Right lung (tissue), 5 donors: ENCODE measurements around the gene RELN. TPM values are rescaled to one million over a fixed set of nuclear protein-coding genes. Genes with fewer than 3 reads are reported as not detected.
"Not testable (repeated sequence)": the region's sequence is repeated elsewhere in the genome, so short reads cannot be mapped to it uniquely, and the experiment has no call there.

Experiments
- DNase-seq, 2 donors: peaks; one replicate each; pipeline ENCODE4 v3.0.0-alpha.2; 2013
- polyA plus RNA-seq, 5 donors: library from polyadenylated mRNA; unstranded; fragments of 120-200 nt; gene quantifications; one replicate each; pipeline versions ENCODE4 v1.2.1 to v1.2.3, GENCODE V29; 2013; ENCODE audit warnings: inconsistent platforms in 1 of 5, low replicate concordance in 1 of 5; ENCODE audit not compliant: insufficient read length in 5 of 5, insufficient read depth in 1 of 5

RELN gene
- polyA plus RNA-seq, 5 donors: 8.7 to 24.7 (median 17.2) TPM

DNA sequence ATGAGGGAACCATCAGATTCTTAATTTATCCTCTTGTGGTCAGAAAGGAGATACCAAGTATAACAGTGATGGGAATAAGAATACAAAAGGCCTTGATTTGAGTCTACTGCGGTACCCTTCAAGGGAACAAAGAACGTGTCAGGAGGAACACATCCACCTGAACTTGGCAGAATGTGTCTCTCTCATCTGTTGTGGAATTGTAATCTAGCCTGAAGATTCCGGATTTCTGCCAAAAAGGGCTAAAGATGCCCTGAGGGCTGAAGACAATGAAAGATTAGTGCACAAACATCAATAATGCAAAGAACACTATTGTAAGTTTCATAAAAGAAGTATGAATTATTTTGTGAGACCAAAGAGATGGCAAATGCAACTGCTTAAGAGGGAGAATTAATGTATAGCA lies 134.8 kb downstream of the RELN start:
- DNase-seq: no peak

GRCh38 chr7:103851357-103851756 lies 138.1 kb downstream of the RELN start:
- DNase-seq: peak in 1 of 2 donors; percentile 6

- DNase-seq: no peak
Observed at GRCh38 chr7:103843689-103844480, 145.6 kb downstream of the RELN start.

DNA sequence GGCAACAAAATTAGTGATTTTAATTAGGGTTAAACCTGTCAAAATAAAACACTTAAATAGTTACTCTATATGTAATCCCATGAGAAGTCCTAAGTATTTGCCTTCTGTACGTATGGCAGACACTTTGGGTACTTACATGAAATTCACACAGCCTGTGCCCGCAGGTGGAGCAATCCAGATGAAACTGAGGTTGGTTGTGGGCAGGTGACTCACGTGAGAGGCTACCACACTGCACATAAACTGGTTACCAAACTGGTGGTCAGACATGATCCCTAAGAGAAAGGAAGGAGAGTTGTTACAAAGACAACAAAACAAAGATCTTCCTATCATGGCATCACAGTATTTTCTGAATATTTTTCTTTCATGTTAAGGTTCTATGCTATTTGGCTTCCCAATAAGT lies 156.1 kb downstream of the RELN start:
- DNase-seq: no peak

DNA sequence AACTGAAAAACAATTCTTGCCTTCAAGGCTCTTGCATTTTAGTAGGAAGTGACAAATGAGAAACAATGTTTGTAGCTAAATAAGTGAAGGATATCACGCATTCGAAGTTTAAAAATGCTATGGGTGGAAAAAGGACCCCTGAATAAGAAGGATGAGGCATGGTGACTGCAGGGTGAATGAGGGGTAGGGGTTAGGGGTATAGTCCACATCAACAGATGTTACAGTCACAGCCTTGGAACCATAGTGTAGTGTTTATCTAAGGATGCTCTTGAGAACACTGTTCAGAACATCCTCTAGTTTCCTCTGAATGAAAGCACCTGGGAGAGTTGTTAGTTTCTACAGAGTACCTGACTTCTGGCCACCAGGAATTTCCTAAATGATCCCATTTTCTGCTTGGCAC lies 157.0 kb downstream of the RELN start:
- no peak for DNase-seq

DNA sequence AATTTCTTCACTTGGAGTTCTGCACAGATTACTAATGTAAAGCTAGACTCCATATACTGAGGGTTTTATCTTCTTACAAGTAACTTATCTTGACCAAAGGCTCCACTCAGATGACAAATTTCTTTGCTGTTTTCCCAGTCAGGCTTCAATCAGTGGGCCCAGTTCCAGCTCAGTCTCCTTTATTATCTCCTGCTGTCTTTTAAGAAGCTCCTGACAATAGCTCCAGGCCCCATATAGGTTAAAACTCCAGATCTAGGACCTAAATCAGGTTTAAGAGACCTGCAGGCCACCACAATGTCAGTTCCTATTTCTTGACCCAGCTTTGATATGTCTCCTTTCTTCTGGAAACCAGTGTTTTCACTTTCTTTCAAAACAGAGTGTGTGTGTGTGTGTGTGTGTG lies 165.2 kb downstream of the RELN start:
- no peak for DNase-seq

DNA sequence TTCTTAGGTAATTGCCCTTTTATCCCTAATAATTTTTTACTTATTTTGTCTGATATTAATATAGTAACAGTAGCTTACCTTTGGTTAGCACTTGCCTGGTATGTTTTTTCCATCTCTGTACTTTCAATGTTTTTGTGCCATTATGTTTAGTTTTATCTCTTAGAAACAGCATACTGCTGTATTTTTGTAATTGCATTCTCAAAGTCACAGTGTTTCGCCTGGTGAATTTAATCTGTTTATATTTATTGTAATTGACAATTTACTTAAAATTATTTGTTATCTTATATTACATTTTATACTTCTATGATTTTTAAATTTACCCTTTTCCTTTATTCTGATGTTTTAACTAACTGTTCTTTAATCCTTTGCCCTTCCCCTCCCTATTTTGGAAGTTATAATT lies 166.4 kb downstream of the RELN start:
- no peak for DNase-seq

DNA sequence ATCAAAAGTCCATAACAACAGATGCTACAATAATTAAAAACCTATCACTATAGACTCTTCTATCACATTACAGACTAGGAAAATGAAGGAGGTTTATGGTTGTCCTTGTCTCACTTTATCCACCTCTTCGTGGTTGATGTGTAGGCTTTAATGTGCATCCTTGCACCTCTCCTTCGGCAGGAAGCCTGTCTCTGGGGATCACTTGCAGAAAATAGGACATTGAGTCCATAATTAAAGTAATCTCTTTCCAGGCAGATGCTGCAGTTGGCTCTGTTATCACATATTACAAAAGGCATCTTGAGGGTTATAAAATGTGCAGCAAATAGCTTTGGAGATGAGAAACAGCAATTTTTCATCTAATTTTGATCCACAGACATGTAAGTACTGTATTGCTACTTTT lies 168.4 kb downstream of the RELN start:
- DNase-seq: no peak

DNA sequence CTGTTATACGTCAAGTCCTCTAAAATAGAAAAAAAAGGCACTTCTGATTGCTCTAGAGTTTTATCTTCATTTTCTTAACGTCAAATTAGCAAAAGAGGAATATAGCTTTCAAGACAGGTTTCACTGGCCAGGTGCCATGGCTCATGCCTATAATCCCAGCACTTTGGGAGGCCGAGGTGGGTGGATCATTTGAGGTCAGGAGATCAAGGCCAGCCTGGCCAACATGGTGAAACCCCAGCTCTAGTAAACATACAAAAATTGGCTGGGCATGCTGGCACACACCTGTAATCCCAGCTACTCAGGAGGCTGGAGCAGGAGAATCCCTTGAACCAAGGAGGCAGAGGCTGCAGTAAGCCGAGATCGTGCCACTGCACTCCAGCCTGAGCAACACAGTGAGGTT lies 173.5 kb downstream of the RELN start:
- DNase-seq: not testable (repeated sequence)

DNA sequence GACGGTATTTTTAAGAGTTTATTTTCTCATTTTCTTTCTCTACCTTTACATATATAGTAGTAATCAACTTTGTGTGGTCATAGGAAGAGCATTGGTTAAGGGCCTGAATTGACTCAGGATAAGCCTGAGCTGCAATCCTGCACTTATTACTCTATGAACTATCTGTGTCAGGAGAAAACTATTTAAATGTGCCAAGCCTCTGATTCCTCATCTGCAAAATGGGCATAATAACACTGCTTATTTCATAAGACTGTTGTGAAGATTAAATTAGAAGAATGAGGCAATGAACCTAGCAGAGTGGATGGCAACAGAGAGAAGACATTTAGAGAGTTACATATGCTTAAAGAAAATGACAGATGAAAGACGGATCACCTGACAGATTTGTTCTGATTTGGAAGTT lies 175.5 kb downstream of the RELN start:
- no peak for DNase-seq

DNA sequence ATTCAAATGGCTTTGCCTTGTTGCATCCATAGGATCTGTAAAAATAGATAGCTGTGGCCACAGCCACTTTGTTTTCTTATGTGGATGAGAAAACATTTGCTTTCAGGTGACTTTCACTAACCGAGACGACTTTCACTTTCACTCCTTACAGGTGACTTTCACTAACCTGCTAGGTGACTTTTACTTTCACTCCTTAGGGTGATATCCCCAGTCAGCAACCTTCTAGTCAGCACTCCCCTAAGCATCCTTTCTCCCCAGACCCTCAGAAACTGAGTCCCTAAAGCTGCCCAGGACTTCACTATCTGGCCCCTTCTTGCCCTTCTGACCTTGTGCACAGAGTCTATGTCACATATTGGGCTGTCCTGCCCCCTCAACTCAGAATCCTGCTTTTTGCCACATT lies 177.5 kb downstream of the RELN start:
- no peak for DNase-seq

DNA sequence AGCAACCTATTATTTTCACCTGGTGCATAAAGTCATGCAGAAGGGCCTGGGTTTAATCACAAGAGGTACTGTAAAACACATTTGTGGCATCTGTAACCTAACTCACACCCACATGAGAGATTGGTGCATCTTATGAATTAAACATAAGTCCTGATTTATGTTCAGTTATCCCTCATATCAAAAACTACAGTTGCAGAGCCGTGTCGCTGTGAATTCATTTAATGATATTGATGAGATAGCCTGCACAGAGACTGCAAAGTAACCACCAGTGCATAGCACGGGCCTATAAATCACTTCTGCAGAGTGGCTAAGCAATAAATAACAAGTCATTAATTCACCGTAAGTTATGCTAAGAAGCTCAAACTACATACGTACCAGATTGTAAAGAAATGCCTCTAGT lies 178.2 kb downstream of the RELN start:
- DNase-seq: no peak

GRCh38 chr7:103810112-103810744 lies 179.2 kb downstream of the RELN start:
- no peak for DNase-seq

GRCh38 chr7:103809229-103809994 lies 180.0 kb downstream of the RELN start:
- no peak for DNase-seq

- no peak for DNase-seq
Observed at GRCh38 chr7:103805346-103805745, 184.1 kb downstream of the RELN start.

DNA sequence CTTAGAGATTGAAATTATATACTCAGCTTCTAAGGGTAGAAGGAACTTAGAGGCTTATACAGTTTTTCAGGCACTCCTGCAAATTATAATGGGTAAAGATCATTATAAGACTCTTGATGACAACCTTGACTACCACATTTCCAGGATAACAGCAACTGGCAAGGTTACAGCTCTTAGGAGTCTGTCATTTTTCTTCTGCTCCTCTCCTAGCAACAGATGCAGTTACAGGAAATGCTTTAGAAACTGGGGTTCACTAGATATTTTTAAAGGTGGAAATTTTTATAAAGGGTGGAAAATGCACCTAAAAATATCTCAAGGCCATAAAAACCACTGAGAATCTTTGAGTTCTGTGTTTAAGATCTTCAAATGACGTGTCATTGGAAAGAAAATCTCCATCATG lies 185.8 kb downstream of the RELN start:
- DNase-seq: no peak

- no peak for DNase-seq
Observed at GRCh38 chr7:103799298-103799697, 190.2 kb downstream of the RELN start.

DNA sequence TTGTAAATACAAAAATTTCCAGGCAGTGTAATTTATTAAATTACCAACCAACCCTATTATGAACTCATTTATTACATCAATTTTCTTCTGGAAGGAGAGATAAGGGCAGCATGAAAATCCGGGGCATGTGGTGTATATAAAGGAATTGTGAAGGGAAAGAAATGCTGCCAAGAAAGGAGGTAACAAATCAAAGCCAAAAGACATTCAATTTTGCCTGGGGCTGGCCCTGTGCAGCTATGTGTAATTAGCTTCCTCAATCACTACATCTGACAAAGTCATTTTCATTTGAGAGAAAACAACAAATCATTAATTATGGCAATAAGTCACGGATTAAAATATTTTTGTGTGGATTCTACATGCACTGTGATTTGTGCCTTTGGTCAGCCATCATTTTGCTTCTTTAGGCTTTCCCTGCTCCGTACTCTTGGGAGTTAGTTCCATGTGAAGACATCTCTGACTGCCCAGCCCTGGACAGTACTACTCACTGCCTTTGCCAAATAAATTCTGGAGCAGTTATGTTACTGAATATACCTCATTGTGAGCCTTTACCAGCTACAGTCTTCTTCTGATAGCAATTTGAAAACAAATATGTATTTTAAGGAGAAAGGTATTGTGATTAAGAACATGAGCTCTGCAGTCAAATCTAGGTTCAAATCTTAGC lies 191.7 kb downstream of the RELN start:
- DNase-seq: no peak

DNA sequence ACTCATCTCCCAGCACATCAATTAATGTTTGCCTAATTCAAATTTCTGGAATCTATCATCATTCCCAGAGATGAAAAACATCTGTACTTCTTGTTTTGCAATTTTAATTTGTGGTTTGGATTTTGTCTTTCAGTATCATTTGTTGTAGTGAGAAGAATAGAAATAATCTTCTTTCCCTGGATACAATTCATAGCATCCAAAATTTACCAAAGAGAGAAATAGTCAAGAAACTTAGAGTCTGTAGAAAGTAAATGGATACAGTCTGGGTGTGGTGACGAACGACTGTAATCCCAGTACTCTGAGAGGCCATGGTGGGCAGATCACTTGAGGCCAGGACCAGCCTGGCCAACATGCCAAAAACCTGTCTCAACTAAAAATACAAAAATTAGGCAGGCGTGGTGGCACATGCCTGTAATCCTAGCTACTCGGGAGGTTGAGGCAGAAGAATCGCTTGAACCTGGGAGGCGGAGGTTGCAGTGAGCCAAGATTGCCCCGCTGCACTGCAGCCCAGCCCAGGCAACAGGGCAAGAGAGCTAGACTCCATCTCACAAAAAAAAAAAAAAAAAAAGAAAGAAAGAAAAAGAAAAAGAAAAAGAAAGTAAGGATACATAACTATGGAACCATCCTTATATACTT lies 193.0 kb downstream of the RELN start:
- no peak for DNase-seq

DNA sequence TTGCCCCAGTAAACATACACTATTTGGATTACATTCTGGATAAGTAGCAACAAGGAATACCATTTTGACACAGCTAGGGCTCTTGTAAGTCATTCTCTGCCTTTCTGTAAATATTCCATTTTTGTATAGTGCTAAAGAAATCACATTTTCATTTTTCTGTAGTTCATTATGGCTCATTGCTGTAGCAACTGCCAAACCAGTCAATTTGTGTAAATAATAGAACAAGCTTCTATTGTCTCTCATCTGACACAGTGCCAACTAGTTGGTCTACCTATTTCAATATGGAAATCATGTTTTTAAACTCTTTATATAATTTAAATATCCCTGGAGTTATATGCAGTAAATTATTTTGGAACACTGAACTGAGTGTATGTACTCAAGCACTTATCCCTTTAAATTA lies 193.7 kb downstream of the RELN start:
- no peak for DNase-seq

GRCh38 chr7:103795107-103795506 lies 194.4 kb downstream of the RELN start:
- DNase-seq: no peak

GRCh38 chr7:103794424-103794823 lies 195.0 kb downstream of the RELN start:
- DNase-seq: no peak
